ENCODE data around the gene PRR7.

DNA sequence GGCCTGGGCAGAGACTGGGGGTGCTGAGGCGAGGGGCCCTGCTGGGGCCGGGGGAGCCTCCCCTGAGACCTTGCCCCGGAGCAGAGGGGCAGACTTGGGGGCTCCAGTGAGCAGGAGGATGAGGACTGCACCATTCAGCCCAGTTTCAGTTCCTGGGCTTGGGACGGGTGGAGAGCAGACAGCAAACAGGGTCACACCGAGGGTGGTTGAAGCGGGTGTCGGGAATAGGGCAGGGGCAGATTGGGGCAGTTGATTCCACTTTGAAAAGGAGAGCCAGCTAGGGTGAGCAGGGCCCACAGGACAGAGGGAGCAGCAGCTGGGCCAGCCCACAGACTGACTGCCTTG is 15.7 kb upstream of the PRR7 start:
- no peak for TF ChIP-seq EZH2phosphoT487 (IDR thresholded peaks at IDR 0.05; ENCODE audit: low read length)
- TF ChIP-seq, protein P1, sequence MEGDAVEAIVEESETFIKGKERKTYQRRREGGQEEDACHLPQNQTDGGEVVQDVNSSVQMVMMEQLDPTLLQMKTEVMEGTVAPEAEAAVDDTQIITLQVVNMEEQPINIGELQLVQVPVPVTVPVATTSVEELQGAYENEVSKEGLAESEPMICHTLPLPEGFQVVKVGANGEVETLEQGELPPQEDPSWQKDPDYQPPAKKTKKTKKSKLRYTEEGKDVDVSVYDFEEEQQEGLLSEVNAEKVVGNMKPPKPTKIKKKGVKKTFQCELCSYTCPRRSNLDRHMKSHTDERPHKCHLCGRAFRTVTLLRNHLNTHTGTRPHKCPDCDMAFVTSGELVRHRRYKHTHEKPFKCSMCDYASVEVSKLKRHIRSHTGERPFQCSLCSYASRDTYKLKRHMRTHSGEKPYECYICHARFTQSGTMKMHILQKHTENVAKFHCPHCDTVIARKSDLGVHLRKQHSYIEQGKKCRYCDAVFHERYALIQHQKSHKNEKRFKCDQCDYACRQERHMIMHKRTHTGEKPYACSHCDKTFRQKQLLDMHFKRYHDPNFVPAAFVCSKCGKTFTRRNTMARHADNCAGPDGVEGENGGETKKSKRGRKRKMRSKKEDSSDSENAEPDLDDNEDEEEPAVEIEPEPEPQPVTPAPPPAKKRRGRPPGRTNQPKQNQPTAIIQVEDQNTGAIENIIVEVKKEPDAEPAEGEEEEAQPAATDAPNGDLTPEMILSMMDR (IDR thresholded peaks at IDR 0.05; ENCODE audit: low read length), result no peak
- no peak for TF ChIP-seq EZH2 (optimal IDR thresholded peaks at IDR 0.05; ENCODE audit: low read depth, low read length)

All from MM.1S (cell line).